Fibroblast of villous mesenchyme (primary cell): Measurements from ENCODE around the gene THSD7B. TPM values are rescaled to one million over a fixed set of nuclear protein-coding genes. Genes with fewer than 3 reads are reported as not detected.

ENCODE experiments used
- DNase-seq: peaks from one replicate; pipeline ENCODE4 v3.0.0-alpha.2; 2010; ENCODE audit warnings: low read depth
- H3K4me3 ChIP-seq: 2 replicates; pipeline ENCODE4 v1.5.1; 2011; ENCODE audit warnings: low read depth, mild to moderate bottlenecking, low read length
- CTCF ChIP-seq: IDR thresholded peaks from 2 replicates; pipeline ENCODE4 v1.5.1; 2012; ENCODE audit warnings: low read depth, mild to moderate bottlenecking, low read length; ENCODE audit not compliant: insufficient read depth
- total RNA-seq: library from RNA; depleted of rRNA; stranded (reverse); fragments of >200 nt; gene quantifications from 2 replicates; pipeline ENCODE4 v1.2.3, GENCODE V29; 2012

THSD7B gene
- total RNA-seq, 1 donor: 1.3 TPM

- TF ChIP-seq CTCF: no peak
- no peak for DNase-seq
- no peak overlapping the region for H3K4me3 ChIP-seq
These were observed 824.8 kb downstream of the THSD7B start for GRCh38 chr2:137590102-137590501.

- no peak for DNase-seq
- no peak overlapping the region for H3K4me3 ChIP-seq
- no peak for TF ChIP-seq CTCF
These were observed 842.5 kb downstream of the THSD7B start for GRCh38 chr2:137607722-137608318.

- no peak for TF ChIP-seq CTCF
These were observed 873.6 kb downstream of the THSD7B start for GRCh38 chr2:137638932-137639331.

GRCh38 chr2:137644731-137645130 lies 879.4 kb downstream of the THSD7B start:
- no peak for DNase-seq
- H3K4me3 ChIP-seq: no peak overlapping the region
- TF ChIP-seq CTCF: no peak

More at GRCh38 chr2:137638932-137639331, 873.6 kb downstream of the THSD7B start:
- no peak overlapping the region for H3K4me3 ChIP-seq
- DNase-seq: no peak

- H3K4me3 ChIP-seq: no peak overlapping the region
- no peak for TF ChIP-seq CTCF
- no peak for DNase-seq
These were observed 888.7 kb downstream of the THSD7B start for GRCh38 chr2:137654046-137654445.

- no peak overlapping the region for H3K4me3 ChIP-seq
- no peak for DNase-seq
- no peak for TF ChIP-seq CTCF
These were observed 890.5 kb downstream of the THSD7B start for GRCh38 chr2:137655814-137656213.

GRCh38 chr2:137658433-137658832 lies 893.1 kb downstream of the THSD7B start:
- no peak overlapping the region for H3K4me3 ChIP-seq
- TF ChIP-seq CTCF: no peak
- DNase-seq: no peak
